ENCODE data around the gene TRAPPC8.

The TRAPPC8 gene

GRCh38 chr18:31791817-31792579 lies 150.9 kb downstream of the TRAPPC8 start:
- DNase-seq: no peak

GRCh38 chr18:31789409-31789808 lies 153.5 kb downstream of the TRAPPC8 start:
- DNase-seq: no peak

- no peak for DNase-seq
Observed at GRCh38 chr18:31783059-31783458, 159.9 kb downstream of the TRAPPC8 start.

Data from NCI-H345 (cell line).